Hepatocyte (in vitro differentiated cells): ENCODE results near the gene DENND2D. TPM values are rescaled to one million over a fixed set of nuclear protein-coding genes. Genes with fewer than 3 reads are reported as not detected.

Experiments
- DNase-seq: peaks from one replicate; pipeline ENCODE4 v3.0.0-alpha.2; 2016; ENCODE audit warnings: low spot score
- H2AFZ ChIP-seq: fragments of 200-600 bp; sonication (generic); 2 replicates; pipeline ENCODE4 v1.6.0; 2016; ENCODE audit warnings: antibody characterized with exemption, mild to moderate bottlenecking
- H3K27ac ChIP-seq: fragments of 200-600 bp; sonication (generic); 2 replicates; pipeline ENCODE4 v1.5.1; 2016; ENCODE audit warnings: mild to moderate bottlenecking
- H3K27me3 ChIP-seq: fragments of 200-600 bp; sonication (generic); 2 replicates; pipeline ENCODE4 v1.6.1; 2016
- H3K36me3 ChIP-seq: fragments of 200-600 bp; sonication (generic); replicated peaks from 2 replicates; pipeline ENCODE4 v1.5.1; 2016; ENCODE audit warnings: low read depth; ENCODE audit not compliant: insufficient read depth
- H3K4me1 ChIP-seq: fragments of 200-600 bp; sonication (generic); 2 replicates; pipeline ENCODE4 v1.5.1; 2016; ENCODE audit warnings: mild to moderate bottlenecking, moderate library complexity; ENCODE audit not compliant: insufficient read depth
- H3K4me2 ChIP-seq: fragments of 200-600 bp; sonication (generic); 2 replicates; pipeline ENCODE4 v1.6.0; 2016
- H3K4me3 ChIP-seq: fragments of 200-600 bp; sonication (generic); 2 replicates; pipeline ENCODE4 v1.5.1; 2016; ENCODE audit warnings: mild to moderate bottlenecking
- H3K79me2 ChIP-seq: fragments of 200-600 bp; sonication (generic); 2 replicates; pipeline ENCODE4 v1.6.0; 2017; ENCODE audit warnings: mild to moderate bottlenecking
- H3K9me2 ChIP-seq: fragments of 200-600 bp; sonication (generic); replicated peaks from 2 replicates; pipeline ENCODE4 v1.6.0; 2017; ENCODE audit warnings: mild to moderate bottlenecking; ENCODE audit not compliant: insufficient read depth
- H3K9me3 ChIP-seq: fragments of 200-600 bp; sonication (generic); 2 replicates; pipeline ENCODE4 v1.5.1; 2016; ENCODE audit warnings: low read depth, mild to moderate bottlenecking
- H4K20me1 ChIP-seq: fragments of 200-600 bp; sonication (generic); 2 replicates; pipeline ENCODE4 v1.6.0; 2016; ENCODE audit warnings: mild to moderate bottlenecking; ENCODE audit not compliant: insufficient read depth, poor library complexity, severe bottlenecking
- CTCF ChIP-seq: fragments of 200-600 bp; sonication (generic); IDR thresholded peaks from 2 replicates; pipeline ENCODE4 v1.5.1; 2016; ENCODE audit warnings: antibody characterized with exemption, mild to moderate bottlenecking; ENCODE audit not compliant: poor library complexity
- EZH2 ChIP-seq: fragments of 200-600 bp; sonication (generic); IDR thresholded peaks from 2 replicates; pipeline ENCODE4 v1.6.1; 2016; ENCODE audit warnings: antibody characterized with exemption, mild to moderate bottlenecking, borderline replicate concordance
- EZH2phosphoT487 ChIP-seq: fragments of 200-600 bp; sonication (generic); IDR thresholded peaks from one replicate; pipeline ENCODE4 v1.6.1; 2018; ENCODE audit warnings: antibody characterized with exemption, mild to moderate bottlenecking, low read depth, moderate library complexity; ENCODE audit not compliant: unreplicated experiment, severe bottlenecking
- WGBS: methylation state at CpG from one replicate; pipeline ENCODE4 v1.1.6; 2016; ENCODE audit warnings: low lambda C conversion rate; ENCODE audit errors: missing lambda C conversion rate; 5-methylcytosine and 5-hydroxymethylcytosine counted together
- polyA plus RNA-seq: library from polyadenylated mRNA; unstranded; fragments of >200 nt; fragmentation: Nextera tagmentation; extraction: Ambion mirVana; gene quantifications from 2 replicates; pipeline ENCODE4 v1.2.1, GENCODE V29; 2016
- total RNA-seq: library from RNA; depleted of rRNA; stranded (reverse); fragments of >200 nt; gene quantifications from 2 replicates; pipeline ENCODE4 v1.2.3, GENCODE V29; 2014

Gene DENND2D
- total and polyA plus RNA-seq, 2 experiments from 2014 or later: 7.6 to 8.3 TPM

- H2AFZ ChIP-seq: no peak overlapping the region
- no peak overlapping the region for H3K4me3 ChIP-seq
- H3K27ac ChIP-seq: peak overlapping the region; percentile 9
- peak overlapping the region; percentile 41 for H3K4me2 ChIP-seq
- H3K79me2 ChIP-seq: no peaks in the 10 kb centered on the region
- no peak for DNase-seq
- H3K9me3 ChIP-seq: no peaks in the 10 kb centered on the region
- H3K27me3 ChIP-seq: no peaks in the 10 kb centered on the region
- 68% methylated on average over 4 of the region's 4 CpGs for WGBS
- no peaks in the 10 kb centered on the region for H3K9me2 ChIP-seq
- H4K20me1 ChIP-seq: no peaks in the 10 kb centered on the region
- H3K36me3 ChIP-seq: no peaks in the 10 kb centered on the region
- TF ChIP-seq EZH2 (no peak), EZH2phosphoT487 (no peak), CTCF (no peak)
- peaks cover 45% of the 10 kb centered on the region for H3K4me1 ChIP-seq
Observed at GRCh38 chr1:111195002-111195684, 5.3 kb downstream of the DENND2D start.

GRCh38 chr1:111193712-111194480, 6.5 kb downstream of the DENND2D start:
- no peak overlapping the region for H2AFZ ChIP-seq
- no peaks in the 10 kb centered on the region for H3K9me2 ChIP-seq
- TF ChIP-seq EZH2 (no peak), CTCF (no peak), EZH2phosphoT487 (no peak)
- peak overlapping the region; percentile 90 for H3K27ac ChIP-seq
- no peaks in the 10 kb centered on the region for H3K27me3 ChIP-seq
- 100% methylated on average over 3 of the region's 3 CpGs for WGBS
- no peak overlapping the region for H3K4me3 ChIP-seq
- no peaks in the 10 kb centered on the region for H4K20me1 ChIP-seq
- no peaks in the 10 kb centered on the region for H3K36me3 ChIP-seq
- peak overlapping the region; percentile 15 for H3K4me2 ChIP-seq
- DNase-seq: no peak
- peaks cover 46% of the 10 kb centered on the region for H3K4me1 ChIP-seq
- no peaks in the 10 kb centered on the region for H3K9me3 ChIP-seq
- no peaks in the 10 kb centered on the region for H3K79me2 ChIP-seq

GRCh38 chr1:111192658-111193519, 7.6 kb downstream of the DENND2D start:
- DNase-seq: no peak
- Histone ChIP-seq H3K27ac (peak overlapping the region; percentile 90), H3K4me2 (peak overlapping the region; percentile 15), H4K20me1 (no peaks in the 10 kb centered on the region), H2AFZ (no peak overlapping the region), H3K9me3 (no peaks in the 10 kb centered on the region), H3K27me3 (no peaks in the 10 kb centered on the region), H3K79me2 (no peaks in the 10 kb centered on the region), H3K36me3 (no peaks in the 10 kb centered on the region), H3K4me1 (peaks cover 46% of the 10 kb centered on the region), H3K4me3 (no peak overlapping the region), H3K9me2 (no peaks in the 10 kb centered on the region)
- no peak for TF ChIP-seq EZH2phosphoT487
- TF ChIP-seq CTCF: no peak
- no peak for TF ChIP-seq EZH2
- 48% methylated on average over 10 of the region's 10 CpGs for WGBS
